NCI-H510A treated with DMSO at 0.1 percent for 48 hours (cell line): ENCODE measurements around the gene OR5A1.

Experiments used
- DNase-seq: peaks from one replicate; lab custom pipeline; 2025; lab: John Stamatoyannopoulos, UW

The OR5A1 gene

DNA sequence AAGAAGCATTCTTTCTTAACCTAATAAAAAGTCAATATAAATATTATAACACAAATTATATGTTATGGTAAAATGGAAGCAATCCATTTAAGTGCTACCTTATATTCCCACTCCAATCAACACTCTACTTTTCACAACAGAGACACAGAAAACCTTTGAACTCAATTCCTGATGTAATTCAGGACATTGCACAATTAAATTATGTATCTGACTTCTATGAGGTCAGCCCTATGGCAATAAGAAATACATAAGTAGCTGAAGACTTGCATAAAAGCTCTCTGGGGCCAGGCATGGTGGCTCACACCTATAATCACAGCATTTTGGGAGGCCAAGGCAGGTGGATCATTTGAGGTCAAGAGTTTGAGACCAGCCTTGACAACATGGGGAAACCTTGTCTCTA, 43.6 kb downstream of the OR5A1 start:
- no peak for DNase-seq

DNA sequence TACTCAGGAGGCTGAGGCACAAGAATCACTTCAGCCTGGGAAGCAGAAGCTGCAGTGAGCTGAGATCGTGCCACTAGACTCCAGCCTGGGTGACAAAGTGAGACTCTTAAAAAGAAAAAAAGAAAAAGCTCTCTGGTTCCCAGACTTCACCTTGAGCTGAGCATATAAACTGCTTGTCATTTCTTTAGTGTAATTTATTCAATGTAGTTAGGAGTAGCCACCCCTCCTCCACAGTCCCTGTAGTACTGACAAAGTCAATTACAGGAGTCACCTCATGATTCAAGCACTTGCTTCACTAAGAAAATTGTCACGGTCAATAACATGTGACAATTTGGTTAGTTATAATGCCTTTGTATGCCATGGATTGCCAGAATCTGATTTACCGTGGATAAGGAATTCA, 44.1 kb downstream of the OR5A1 start:
- DNase-seq, result no peak
